Karpas-422 (cell line): Measurements from ENCODE around the gene MFF. TPM values are rescaled to one million over a fixed set of nuclear protein-coding genes. Genes with fewer than 3 reads are reported as not detected.
A peak's percentile ranks its signal among the peaks of the same experiment; 100 is the strongest.
"Not testable (repeated sequence)": the region's sequence is repeated elsewhere in the genome, so short reads cannot be mapped to it uniquely, and the experiment has no call there.

Source experiments
- DNase-seq: peaks from one replicate; pipeline ENCODE4 v3.0.0-alpha.2; 2015
- H2AFZ ChIP-seq: fragments of 200-600 bp; sonication (generic); 2 replicates; pipeline ENCODE4 v1.6.1; 2014; ENCODE audit warnings: antibody characterized with exemption, low read length, mixed read lengths
- H3K27ac ChIP-seq: fragments of 200-600 bp; sonication (generic); 2 replicates; pipeline ENCODE4 v1.5.1; 2014; ENCODE audit warnings: mild to moderate bottlenecking, low read length, moderate library complexity
- H3K27me3 ChIP-seq: fragments of 200-600 bp; sonication (generic); 2 replicates; pipeline ENCODE4 v1.6.1; 2014; ENCODE audit warnings: low read length, mixed read lengths
- H3K36me3 ChIP-seq: fragments of 200-600 bp; sonication (generic); 2 replicates; pipeline ENCODE4 v1.6.1; 2014; ENCODE audit warnings: low read length, mixed read lengths; ENCODE audit not compliant: insufficient read depth
- H3K4me1 ChIP-seq: fragments of 200-600 bp; sonication (generic); 2 replicates; pipeline ENCODE4 v1.6.1; 2014; ENCODE audit warnings: mild to moderate bottlenecking, low read length, mixed read lengths
- H3K4me2 ChIP-seq: fragments of 200-600 bp; sonication (generic); 2 replicates; pipeline ENCODE4 v1.6.1; 2014; ENCODE audit warnings: low read length, low read depth, mild to moderate bottlenecking; ENCODE audit not compliant: poor library complexity, severe bottlenecking
- H3K4me3 ChIP-seq: fragments of 200-600 bp; sonication (generic); 2 replicates; pipeline ENCODE4 v1.5.1; 2014; ENCODE audit warnings: mild to moderate bottlenecking, antibody characterized with exemption, low read length, mixed read lengths
- H3K79me2 ChIP-seq: fragments of 200-600 bp; sonication (generic); 2 replicates; pipeline ENCODE4 v1.6.1; 2014; ENCODE audit warnings: mild to moderate bottlenecking, low read length, mixed read lengths
- H3K9ac ChIP-seq: fragments of 200-600 bp; sonication (generic); 2 replicates; pipeline ENCODE4 v1.6.0; 2014; ENCODE audit warnings: low read length
- H3K9me2 ChIP-seq: fragments of 200-600 bp; sonication (generic), shearing (Covaris generic); replicated peaks from 2 replicates; pipeline ENCODE4 v1.6.0; 2014; ENCODE audit warnings: mild to moderate bottlenecking, low read length, moderate library complexity; ENCODE audit not compliant: insufficient read depth
- H3K9me3 ChIP-seq: fragments of 300-700, 200-600 bp; sonication (generic); 2 replicates; pipeline ENCODE4 v1.6.1; 2014; ENCODE audit warnings: low read length, mixed read lengths
- H4K20me1 ChIP-seq: fragments of 200-600 bp; sonication (generic); 2 replicates; pipeline ENCODE4 v1.6.1; 2014; ENCODE audit warnings: mild to moderate bottlenecking, antibody characterized with exemption, low read length, low read depth; ENCODE audit not compliant: insufficient read depth
- total RNA-seq: library from RNA; depleted of rRNA; stranded (reverse); fragments of >200 nt; shearing (Covaris generic); gene quantifications from 2 replicates; pipeline ENCODE4 v1.2.3, GENCODE V29; 2014; ENCODE audit warnings: low replicate concordance

MFF gene
- total RNA-seq, 1 experiment from 2014 or later, result 198 TPM

DNA sequence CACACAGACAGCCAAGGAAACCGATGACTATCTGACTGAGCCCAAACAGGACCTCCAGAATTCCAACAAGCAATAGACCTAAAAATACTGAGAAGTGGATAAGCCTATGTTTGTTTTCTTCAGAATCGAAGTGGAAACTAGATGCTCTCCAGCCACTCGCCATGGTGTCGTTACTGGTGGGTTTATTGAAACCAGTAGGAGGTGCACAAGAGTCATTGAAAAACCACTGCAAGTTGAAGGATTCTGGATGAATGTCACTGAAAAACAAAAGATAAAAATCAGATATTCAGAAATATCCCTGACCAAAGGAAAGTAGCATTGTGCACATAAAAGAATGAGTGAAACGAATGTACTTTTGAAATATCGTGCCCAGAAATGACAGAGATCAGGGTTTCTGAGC, 38.7 kb downstream of the MFF start:
- H3K9me2 ChIP-seq, result no peaks in the 10 kb centered on the region
- DNase-seq, result peak; percentile 54
- H3K79me2 ChIP-seq, result no peaks in the 10 kb centered on the region
- H3K9me3 ChIP-seq, result no peaks in the 10 kb centered on the region
- H3K4me3 ChIP-seq, result no peak overlapping the region
- no peaks in the 10 kb centered on the region; the same call in 1 of the 2 replicates for H3K36me3 ChIP-seq
- H3K27me3 ChIP-seq, result no peaks in the 10 kb centered on the region
- H3K9ac ChIP-seq, result no peak overlapping the region
- no peaks in the 10 kb centered on the region for H4K20me1 ChIP-seq
- no peak overlapping the region for H3K4me2 ChIP-seq
- H2AFZ ChIP-seq, result no peak overlapping the region
- no peak overlapping the region for H3K27ac ChIP-seq
- H3K4me1 ChIP-seq, result peaks cover 4% of the 10 kb centered on the region

DNA sequence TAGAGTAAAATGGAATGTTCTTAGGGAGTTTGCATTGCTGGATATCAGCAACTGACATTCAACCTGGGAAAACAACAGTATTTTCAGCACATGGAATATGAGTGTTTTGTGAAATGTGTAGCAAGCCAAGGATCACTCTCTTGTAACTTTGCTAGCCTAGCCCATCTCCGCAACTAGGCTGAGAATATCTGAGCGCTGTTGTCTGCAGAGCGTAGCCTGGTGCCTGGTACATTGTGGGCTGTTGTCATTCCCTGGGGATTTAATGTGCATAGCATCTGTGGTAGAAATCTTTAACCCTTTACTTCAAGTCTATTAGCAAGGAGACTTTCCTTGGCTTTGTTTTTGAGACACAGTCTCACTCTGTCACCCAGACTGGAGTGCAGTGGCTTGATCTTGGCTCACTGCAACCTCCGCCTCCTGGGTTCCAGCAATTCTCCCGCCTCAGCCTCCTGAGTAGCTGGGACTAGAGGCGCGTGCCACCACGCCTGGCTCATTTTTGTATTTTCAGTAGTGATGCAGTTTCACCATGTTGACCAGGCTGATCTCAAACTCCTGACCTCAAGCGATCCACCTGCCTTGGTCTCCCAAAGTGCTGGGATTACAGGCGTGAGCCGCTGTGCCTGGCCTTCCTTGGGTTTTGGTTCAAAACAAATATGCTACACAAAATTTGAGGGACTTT, 39.7 kb downstream of the MFF start:
- not testable (repeated sequence) for H3K27me3 ChIP-seq, H3K4me2 ChIP-seq, H3K36me3 ChIP-seq, H4K20me1 ChIP-seq, H3K9me3 ChIP-seq, H3K4me3 ChIP-seq, DNase-seq, H2AFZ ChIP-seq, H3K27ac ChIP-seq, H3K9ac ChIP-seq, H3K9me2 ChIP-seq, H3K79me2 ChIP-seq, H3K4me1 ChIP-seq

DNA sequence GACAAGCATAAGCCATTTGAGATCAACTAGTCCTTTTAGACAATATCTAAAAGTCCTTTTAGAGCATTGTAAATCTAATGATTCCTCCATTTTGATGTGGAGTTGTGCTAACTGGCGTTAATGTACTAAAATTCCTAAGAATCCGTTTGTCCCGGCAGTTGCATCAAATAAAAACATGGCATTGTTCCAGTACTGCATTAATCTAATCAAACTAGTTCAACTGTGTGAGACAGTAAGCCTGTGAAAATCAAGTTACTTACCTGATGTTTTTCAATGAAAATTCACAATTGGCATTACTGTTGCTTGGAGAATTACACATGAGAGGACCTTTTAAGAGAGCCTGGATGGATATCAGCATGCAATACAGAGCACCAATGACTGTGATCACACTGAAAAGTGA, 40.8 kb downstream of the MFF start:
- Histone ChIP-seq H3K9ac (no peak overlapping the region), H3K36me3 (no peaks in the 10 kb centered on the region), H3K79me2 (no peaks in the 10 kb centered on the region), H2AFZ (no peak overlapping the region), H3K4me2 (no peak overlapping the region), H3K27ac (no peak overlapping the region), H3K9me2 (no peaks in the 10 kb centered on the region), H3K4me3 (no peak overlapping the region), H3K9me3 (no peaks in the 10 kb centered on the region), H4K20me1 (no peaks in the 10 kb centered on the region), H3K27me3 (no peaks in the 10 kb centered on the region), H3K4me1 (peaks cover 4% of the 10 kb centered on the region)
- DNase-seq, result no peak

DNA sequence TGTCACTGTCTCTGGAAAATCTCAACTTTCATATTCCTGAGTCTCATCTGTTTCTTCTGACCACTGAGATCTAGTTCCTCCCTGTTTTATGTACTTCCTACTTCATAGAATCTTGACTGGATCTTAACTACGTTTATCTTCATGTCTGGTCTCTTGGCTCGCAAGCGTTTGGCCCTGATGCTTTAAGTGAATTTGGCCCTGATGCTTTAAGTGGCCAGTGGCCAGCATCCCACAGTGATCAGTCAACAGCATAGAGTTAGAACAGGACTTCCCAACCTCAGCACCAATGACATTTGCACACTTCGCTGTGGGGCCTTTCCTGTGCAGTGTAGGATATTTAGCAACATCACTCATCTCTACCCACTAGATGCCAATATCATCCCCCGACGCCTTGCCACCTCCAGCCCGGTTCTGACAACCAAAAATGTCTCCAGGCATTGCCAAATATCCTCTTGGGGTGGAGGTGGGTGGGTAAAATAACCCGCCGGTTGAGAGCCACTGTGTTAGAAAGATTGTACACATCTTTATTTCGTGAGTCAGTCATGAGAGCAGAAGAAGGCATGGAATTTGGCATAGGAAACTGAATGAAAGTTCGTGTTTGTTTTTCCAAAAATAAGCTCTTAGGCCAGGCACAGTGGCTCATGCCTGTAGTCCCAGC, 41.8 kb downstream of the MFF start:
- H3K79me2 ChIP-seq, result no peaks in the 10 kb centered on the region
- no peaks in the 10 kb centered on the region for H4K20me1 ChIP-seq
- DNase-seq, result no peak
- no peak overlapping the region for H3K27ac ChIP-seq
- H3K9ac ChIP-seq, result no peak overlapping the region
- no peaks in the 10 kb centered on the region for H3K36me3 ChIP-seq
- H3K9me2 ChIP-seq, result no peaks in the 10 kb centered on the region
- no peak overlapping the region for H2AFZ ChIP-seq
- no peaks in the 10 kb centered on the region for H3K9me3 ChIP-seq
- no peak overlapping the region for H3K4me3 ChIP-seq
- H3K4me1 ChIP-seq, result peaks cover 4% of the 10 kb centered on the region
- no peak overlapping the region for H3K4me2 ChIP-seq
- no peaks in the 10 kb centered on the region for H3K27me3 ChIP-seq

DNA sequence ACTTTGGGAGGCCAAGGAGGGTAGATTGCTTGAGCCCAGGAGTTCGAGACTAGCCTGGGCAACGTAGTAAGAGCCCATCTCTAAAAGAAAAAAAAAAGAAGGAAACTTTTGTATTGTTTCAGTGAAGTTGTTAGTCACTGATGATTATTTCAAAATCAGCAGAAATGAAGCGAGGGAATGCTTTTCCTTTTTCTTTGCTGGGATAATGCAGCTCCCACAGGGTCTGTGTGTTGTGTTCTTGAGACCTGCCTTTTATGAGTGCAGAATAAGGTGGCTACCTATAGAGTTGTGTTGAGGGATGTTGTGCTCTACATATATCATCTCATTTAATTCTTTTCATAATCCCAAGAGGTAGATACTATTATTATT, 42.4 kb downstream of the MFF start:
- no peaks in the 10 kb centered on the region for H4K20me1 ChIP-seq
- no peak overlapping the region for H3K4me2 ChIP-seq

DNA sequence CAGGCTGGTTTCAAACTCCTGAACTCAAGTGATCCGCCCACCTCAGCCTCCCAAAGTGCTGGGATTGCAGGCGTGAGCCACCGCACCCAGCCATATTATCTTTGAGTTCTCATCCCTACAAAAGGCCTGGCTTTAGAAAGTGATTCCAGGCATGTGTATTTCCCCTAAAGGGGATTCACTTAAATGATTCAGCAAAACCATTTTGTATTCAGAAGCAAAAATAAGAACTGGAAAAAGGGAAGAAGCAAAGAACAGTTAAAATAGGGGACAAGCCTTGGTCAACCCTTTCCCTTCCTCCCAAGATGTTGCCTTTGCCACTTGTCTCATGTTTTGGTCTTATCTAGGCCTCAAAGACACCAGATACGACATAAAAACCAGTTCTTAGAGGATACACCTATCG, 43.5 kb downstream of the MFF start:
- no peaks in the 10 kb centered on the region for H3K36me3 ChIP-seq
- H4K20me1 ChIP-seq, result no peaks in the 10 kb centered on the region
- H3K9me3 ChIP-seq, result no peaks in the 10 kb centered on the region
- no peak overlapping the region for H2AFZ ChIP-seq
- no peaks in the 10 kb centered on the region for H3K9me2 ChIP-seq
- DNase-seq, result no peak
- H3K27me3 ChIP-seq, result no peaks in the 10 kb centered on the region
- peaks cover 4% of the 10 kb centered on the region for H3K4me1 ChIP-seq
- no peak overlapping the region for H3K4me2 ChIP-seq
- no peak overlapping the region for H3K9ac ChIP-seq
- H3K79me2 ChIP-seq, result no peaks in the 10 kb centered on the region
- H3K27ac ChIP-seq, result no peak overlapping the region
- H3K4me3 ChIP-seq, result no peak overlapping the region

More for the DNA sequence above, 42.4 kb downstream of the MFF start:
- H3K9me2 ChIP-seq, result no peaks in the 10 kb centered on the region
- peaks cover 4% of the 10 kb centered on the region for H3K4me1 ChIP-seq
- no peaks in the 10 kb centered on the region for H3K79me2 ChIP-seq
- no peak overlapping the region for H3K4me3 ChIP-seq
- H3K27me3 ChIP-seq, result no peaks in the 10 kb centered on the region
- no peak overlapping the region for H2AFZ ChIP-seq
- H3K36me3 ChIP-seq, result no peaks in the 10 kb centered on the region
- H3K9ac ChIP-seq, result no peak overlapping the region
- H3K9me3 ChIP-seq, result no peaks in the 10 kb centered on the region
- DNase-seq, result no peak
- no peak overlapping the region for H3K27ac ChIP-seq

DNA sequence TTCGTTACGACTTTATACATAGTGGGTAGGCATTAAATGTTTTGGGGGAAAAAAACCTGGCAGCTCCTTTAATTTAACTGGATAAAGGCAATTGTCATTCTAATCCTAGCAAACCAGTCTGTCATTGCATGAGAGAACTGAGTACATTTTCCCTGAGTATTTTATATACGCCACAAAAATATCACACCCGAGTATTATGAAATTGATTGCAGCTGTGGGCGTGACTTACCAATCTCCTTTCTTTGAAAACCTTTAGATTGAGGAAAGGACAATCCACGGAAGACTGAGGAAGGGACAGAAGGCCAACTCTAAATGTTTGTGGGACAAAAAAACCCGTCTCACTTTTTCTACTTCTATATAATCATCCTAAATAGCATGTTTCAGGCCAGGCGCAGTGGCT, 45.0 kb downstream of the MFF start:
- Histone ChIP-seq H3K9me3 (no peaks in the 10 kb centered on the region), H2AFZ (no peak overlapping the region), H3K79me2 (no peaks in the 10 kb centered on the region), H3K9ac (no peak overlapping the region), H3K36me3 (no peaks in the 10 kb centered on the region), H4K20me1 (no peaks in the 10 kb centered on the region), H3K27ac (no peak overlapping the region), H3K27me3 (no peaks in the 10 kb centered on the region), H3K4me1 (no peaks in the 10 kb centered on the region), H3K4me2 (no peak overlapping the region), H3K4me3 (no peak overlapping the region), H3K9me2 (no peaks in the 10 kb centered on the region)
- DNase-seq, result no peak

DNA sequence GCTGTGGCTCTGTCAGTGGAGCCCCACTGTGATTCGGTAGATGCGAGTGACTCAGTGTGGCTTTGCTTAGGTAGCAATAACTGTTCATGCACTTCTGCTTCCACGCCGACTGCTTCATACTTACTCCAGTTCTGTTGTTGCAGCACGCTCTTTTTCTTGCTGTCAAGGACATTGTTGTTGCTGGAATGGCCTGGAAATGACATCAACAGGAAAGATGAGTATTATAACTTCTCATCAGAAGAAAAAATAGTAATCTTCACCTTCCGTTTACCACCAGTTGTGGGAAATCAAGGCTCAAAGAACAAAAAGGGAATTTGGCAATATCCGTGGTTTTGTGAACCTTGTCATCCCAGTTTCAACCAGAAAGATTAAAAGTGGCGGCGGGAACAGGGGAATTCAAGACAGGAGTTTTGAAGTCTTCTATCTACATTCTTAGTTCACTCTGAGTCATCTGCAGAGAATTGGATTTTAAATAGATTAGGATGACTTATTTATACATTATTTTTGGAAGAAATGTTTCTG, 45.8 kb downstream of the MFF start:
- Histone ChIP-seq H3K4me3 (no peak overlapping the region), H3K9me2 (no peaks in the 10 kb centered on the region), H3K9ac (no peak overlapping the region), H3K4me2 (no peak overlapping the region), H3K4me1 (no peaks in the 10 kb centered on the region), H2AFZ (no peak overlapping the region), H3K36me3 (no peaks in the 10 kb centered on the region), H4K20me1 (no peaks in the 10 kb centered on the region), H3K79me2 (no peaks in the 10 kb centered on the region), H3K9me3 (no peaks in the 10 kb centered on the region), H3K27ac (no peak overlapping the region), H3K27me3 (no peaks in the 10 kb centered on the region)
- no peak for DNase-seq
